H7 (cell line): ENCODE results near the gene GNB2. TPM values are rescaled to one million over a fixed set of nuclear protein-coding genes. Genes with fewer than 3 reads are reported as not detected.
"Not testable (repeated sequence)": the region's sequence is repeated elsewhere in the genome, so short reads cannot be mapped to it uniquely, and the experiment has no call there.

Source experiments
- DNase-seq: peaks from one replicate; pipeline ENCODE4 v3.0.0; 2012
- H3K27me3 ChIP-seq: 2 replicates; pipeline ENCODE4 v1.6.0; 2011; ENCODE audit warnings: mild to moderate bottlenecking, low read length; ENCODE audit not compliant: control insufficient read depth, insufficient read depth
- H3K36me3 ChIP-seq: replicated peaks from 2 replicates; pipeline ENCODE4 v1.5.1; 2011; ENCODE audit warnings: low read length; ENCODE audit not compliant: control insufficient read depth, insufficient read depth
- H3K4me3 ChIP-seq: 2 replicates; pipeline ENCODE4 v1.5.1; 2011; ENCODE audit warnings: low read depth, mild to moderate bottlenecking, control low read depth, low read length, moderate library complexity; ENCODE audit not compliant: insufficient read depth
- total RNA-seq: library from RNA; depleted of rRNA; stranded (reverse); fragments of >200 nt; shearing (Covaris generic); gene quantifications from 2 replicates; pipeline ENCODE4 v1.2.3, GENCODE V29; 2014; rRNA removed

GNB2 gene
- total RNA-seq, 1 experiment from 2014 or later = 122 TPM

DNA sequence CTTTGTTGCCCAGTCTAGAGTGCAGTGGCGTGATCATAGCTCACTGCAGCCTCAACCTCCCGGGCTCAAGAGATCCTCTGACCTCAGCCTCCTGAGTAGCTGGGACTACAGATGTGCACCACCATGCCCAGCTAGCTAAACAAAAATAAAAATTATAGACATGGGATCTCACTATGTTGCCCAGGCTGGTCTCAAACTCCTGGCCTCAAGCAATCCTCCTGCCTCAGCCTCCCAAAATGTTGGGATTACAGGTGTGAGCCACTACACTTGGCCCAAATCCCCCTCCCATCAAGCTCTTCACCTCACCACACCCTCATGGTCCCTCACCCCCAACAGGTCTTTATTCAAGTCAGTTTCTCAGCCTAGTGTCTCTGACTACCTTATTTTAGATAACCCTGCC is 43.5 kb downstream of the GNB2 start:
- H3K36me3 ChIP-seq, H3K4me3 ChIP-seq: not testable (repeated sequence)
- H3K27me3 ChIP-seq = peaks cover 26% of the 10 kb centered on the region
- DNase-seq = peak; percentile 2

DNA sequence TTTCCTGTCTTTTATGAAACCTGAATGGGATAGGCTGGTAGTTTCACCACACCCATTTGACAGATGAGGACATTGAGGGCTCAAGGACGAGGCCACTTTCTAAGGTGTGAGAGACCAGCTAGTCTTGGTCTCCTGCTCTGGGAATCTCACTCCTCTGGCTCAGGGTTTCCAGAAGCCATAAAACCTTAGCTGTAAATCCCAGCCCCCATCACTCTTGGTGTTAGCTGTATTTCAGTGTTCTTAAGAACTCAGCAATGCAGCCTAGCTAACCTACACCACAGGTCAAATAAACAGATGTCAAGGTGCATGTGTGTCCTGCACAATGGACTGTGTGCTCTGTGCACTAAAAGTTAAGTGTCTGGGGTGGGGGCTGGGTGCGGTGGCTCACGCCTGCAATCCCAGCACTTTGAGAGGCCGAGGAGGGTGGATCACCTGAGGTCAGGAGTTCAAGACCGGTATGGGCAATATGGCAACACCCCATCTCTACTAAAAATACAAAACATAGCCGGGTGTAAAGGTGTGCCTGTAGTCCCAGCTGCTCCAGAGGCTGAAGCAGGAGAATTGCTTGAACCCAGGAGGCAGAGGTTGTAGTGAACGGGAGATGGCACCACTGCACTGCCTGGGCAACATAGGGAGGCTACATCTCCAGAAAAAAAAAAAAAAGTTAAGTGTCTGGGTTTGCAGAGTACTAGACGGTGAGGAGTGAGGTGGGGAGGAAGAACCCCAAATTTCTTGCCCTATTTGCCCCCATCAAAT is 46.2 kb downstream of the GNB2 start:
- peak; percentile 18 for DNase-seq
- H3K27me3 ChIP-seq = peaks cover 29% of the 10 kb centered on the region
- H3K36me3 ChIP-seq = no peaks in the 10 kb centered on the region
- peak overlapping the region; percentile 42; the same call in 1 of the 2 replicates for H3K4me3 ChIP-seq

DNA sequence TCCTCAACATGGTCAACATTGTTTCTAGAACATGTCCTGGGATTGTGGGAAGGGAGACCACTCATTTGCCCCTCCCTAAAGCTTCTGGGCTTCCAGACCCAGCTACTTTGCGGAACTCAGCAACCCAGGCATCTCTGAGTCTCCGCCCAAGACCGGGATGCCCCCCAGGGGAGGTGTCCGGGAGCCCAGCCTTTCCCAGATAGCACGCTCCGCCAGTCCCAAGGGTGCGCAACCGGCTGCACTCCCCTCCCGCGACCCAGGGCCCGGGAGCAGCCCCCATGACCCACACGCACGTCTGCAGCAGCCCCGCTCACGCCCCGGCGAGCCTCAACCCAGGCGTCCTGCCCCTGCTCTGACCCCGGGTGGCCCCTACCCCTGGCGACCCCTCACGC is 46.7 kb downstream of the GNB2 start, which contains the start of gene EPO:
Gene EPO, plus strand, starts transcription at position 190 of the 392 bp plus-strand sequence. CDS start 513 bp downstream, outside the sequence.
- peak; percentile 80 for DNase-seq
- peaks cover 29% of the 10 kb centered on the region for H3K27me3 ChIP-seq
- peak within 1 kb of the TSS; percentile 42 for H3K4me3 ChIP-seq
- H3K36me3 ChIP-seq = no peaks in the 10 kb centered on the region

DNA sequence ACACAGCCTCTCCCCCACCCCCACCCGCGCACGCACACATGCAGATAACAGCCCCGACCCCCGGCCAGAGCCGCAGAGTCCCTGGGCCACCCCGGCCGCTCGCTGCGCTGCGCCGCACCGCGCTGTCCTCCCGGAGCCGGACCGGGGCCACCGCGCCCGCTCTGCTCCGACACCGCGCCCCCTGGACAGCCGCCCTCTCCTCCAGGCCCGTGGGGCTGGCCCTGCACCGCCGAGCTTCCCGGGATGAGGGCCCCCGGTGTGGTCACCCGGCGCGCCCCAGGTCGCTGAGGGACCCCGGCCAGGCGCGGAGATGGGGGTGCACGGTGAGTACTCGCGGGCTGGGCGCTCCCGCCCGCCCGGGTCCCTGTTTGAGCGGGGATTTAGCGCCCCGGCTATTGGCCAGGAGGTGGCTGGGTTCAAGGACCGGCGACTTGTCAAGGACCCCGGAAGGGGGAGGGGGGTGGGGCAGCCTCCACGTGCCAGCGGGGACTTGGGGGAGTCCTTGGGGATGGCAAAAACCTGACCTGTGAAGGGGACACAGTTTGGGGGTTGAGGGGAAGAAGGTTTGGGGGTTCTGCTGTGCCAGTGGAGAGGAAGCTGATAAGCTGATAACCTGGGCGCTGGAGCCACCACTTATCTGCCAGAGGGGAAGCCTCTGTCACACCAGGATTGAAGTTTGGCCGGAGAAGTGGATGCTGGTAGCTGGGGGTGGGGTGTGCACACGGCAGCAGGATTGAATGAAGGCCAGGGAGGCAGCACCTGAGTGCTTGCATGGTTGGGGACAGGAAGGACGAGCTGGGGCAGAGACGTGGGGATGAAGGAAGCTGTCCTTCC is 47.3 kb downstream of the GNB2 start:
- DNase-seq = peak; percentile 82
- Histone ChIP-seq H3K36me3 (no peaks in the 10 kb centered on the region), H3K27me3 (peaks cover 29% of the 10 kb centered on the region), H3K4me3 (peak overlapping the region; percentile 42)

DNA sequence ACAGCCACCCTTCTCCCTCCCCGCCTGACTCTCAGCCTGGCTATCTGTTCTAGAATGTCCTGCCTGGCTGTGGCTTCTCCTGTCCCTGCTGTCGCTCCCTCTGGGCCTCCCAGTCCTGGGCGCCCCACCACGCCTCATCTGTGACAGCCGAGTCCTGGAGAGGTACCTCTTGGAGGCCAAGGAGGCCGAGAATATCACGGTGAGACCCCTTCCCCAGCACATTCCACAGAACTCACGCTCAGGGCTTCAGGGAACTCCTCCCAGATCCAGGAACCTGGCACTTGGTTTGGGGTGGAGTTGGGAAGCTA is 47.9 kb downstream of the GNB2 start:
- no peak overlapping the region for H3K4me3 ChIP-seq
- no peaks in the 10 kb centered on the region for H3K36me3 ChIP-seq
- DNase-seq = no peak
- H3K27me3 ChIP-seq = peaks cover 29% of the 10 kb centered on the region

DNA sequence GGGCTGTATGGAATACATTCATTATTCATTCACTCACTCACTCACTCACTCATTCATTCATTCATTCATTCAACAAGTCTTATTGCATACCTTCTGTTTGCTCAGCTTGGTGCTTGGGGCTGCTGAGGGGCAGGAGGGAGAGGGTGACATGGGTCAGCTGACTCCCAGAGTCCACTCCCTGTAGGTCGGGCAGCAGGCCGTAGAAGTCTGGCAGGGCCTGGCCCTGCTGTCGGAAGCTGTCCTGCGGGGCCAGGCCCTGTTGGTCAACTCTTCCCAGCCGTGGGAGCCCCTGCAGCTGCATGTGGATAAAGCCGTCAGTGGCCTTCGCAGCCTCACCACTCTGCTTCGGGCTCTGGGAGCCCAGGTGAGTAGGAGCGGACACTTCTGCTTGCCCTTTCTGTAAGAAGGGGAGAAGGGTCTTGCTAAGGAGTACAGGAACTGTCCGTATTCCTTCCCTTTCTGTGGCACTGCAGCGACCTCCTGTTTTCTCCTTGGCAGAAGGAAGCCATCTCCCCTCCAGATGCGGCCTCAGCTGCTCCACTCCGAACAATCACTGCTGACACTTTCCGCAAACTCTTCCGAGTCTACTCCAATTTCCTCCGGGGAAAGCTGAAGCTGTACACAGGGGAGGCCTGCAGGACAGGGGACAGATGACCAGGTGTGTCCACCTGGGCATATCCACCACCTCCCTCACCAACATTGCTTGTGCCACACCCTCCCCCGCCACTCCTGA is 49.1 kb downstream of the GNB2 start:
- Histone ChIP-seq H3K36me3 (no peaks in the 10 kb centered on the region), H3K4me3 (no peak overlapping the region), H3K27me3 (peaks cover 29% of the 10 kb centered on the region)

DNA sequence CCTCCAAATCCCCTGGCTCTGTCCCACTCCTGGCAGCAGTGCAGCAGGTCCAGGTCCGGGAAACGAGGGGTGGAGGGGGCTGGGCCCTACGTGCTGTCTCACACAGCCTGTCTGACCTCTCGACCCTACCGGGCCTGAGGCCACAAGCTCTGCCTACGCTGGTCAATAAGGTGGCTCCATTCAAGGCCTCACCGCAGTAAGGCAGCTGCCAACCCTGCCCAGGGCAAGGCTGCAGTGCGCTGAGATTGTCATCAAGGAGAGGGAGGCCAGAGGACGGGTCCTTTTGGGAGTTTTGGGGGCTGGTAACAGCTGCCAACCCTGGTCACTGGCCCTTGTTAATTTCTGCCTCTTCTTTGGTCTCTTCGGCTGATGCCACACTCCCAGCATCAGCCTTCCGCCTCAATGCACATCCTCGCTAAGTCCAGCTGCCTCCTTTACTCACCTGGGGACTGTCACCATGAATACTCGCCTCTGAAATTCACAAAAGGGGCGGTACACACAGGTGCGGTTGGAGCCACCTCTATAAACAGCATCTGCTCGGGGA is 50.3 kb downstream of the GNB2 start:
- no peak overlapping the region for H3K4me3 ChIP-seq

More for the DNA sequence above, 49.1 kb downstream of the GNB2 start:
- peak; percentile 33 for DNase-seq

DNA sequence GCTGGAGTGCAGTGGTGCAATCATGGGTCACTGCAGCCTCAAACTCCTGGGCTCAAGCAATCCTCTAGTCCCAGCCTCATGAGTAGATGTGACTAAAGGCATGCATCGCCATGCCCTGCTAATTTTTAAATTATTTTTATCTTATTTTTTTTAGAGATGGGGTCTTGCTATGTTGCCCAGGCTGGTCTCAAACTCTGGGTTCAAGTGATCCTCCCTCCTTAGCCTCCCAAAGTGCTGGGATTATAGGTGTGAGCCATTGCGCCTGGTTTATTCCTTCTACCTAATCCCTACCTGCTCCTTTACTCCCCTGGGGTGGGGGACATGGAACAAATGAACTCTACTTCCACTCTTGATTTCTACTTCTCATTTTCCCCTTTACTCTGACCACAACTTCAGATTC is 50.8 kb downstream of the GNB2 start:
- H3K27me3 ChIP-seq = peaks cover 28% of the 10 kb centered on the region

More for the DNA sequence above, 50.3 kb downstream of the GNB2 start:
- Histone ChIP-seq H3K36me3 (no peaks in the 10 kb centered on the region), H3K27me3 (peaks cover 29% of the 10 kb centered on the region)
- DNase-seq = peak; percentile 8

DNA sequence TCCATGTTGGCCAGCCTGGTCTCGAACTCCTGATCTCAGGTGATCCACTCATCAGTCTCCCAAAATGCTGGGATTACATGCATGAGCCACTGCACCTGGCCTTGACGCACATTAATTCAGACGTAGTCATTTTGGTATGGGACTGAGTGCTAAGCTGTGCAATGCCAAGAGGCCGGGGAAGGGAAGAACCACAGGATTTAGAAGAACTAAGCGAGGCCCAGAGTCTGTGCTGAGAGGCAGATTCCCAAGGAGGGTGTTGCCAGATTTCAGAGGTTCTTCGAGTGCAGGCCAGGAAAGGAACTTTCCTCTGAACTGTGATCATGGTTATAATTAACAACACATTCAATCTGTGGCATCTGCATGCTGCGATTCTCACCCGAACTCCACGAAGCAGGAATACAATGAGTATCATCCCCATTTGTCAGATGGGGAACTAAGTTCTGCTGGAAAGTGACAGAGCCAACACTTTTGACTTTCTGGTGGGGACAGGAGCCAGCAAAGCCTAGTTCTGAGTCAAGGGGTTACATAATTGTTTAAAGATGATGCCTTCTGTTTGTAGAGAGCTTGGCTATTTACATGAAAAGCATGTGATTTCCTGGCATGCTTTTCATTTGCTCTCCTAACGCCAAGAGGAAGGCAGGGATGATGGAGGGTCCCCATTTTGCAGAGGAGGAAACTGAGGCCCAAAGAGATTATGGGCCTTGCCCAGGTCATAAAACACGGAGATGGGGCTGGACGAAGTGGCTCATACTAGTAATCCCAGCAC is 53.6 kb downstream of the GNB2 start:
- Histone ChIP-seq H3K36me3 (no peaks in the 10 kb centered on the region), H3K27me3 (peaks cover 3% of the 10 kb centered on the region; the same call in 1 of the 2 replicates), H3K4me3 (no peak overlapping the region)
- DNase-seq = peak; percentile 5

More for the DNA sequence above, 50.8 kb downstream of the GNB2 start:
- H3K36me3 ChIP-seq, H3K4me3 ChIP-seq: not testable (repeated sequence)
- peak; percentile 11 for DNase-seq

DNA sequence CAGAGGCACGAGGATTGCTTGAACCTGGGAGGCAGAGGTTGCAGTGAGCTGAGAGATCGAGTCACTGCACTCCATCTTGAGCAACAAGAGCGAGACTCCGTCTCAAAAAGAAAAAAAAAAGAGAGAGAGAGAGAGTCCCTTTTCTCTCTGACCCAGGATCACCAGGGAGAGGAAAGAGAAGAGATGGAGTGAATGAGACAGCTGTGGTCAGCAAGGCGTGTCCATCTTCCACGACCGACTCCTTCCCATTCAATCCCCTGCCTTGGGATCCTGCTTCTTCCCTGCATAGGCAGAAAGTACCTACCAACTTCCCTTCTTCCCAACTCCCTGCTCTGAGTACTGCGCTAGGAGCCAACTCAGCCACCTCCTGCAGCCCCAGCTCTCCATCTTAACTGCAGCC is 54.7 kb downstream of the GNB2 start:
- Histone ChIP-seq H3K36me3 (no peaks in the 10 kb centered on the region), H3K27me3 (no peaks in the 10 kb centered on the region; the same call in 1 of the 2 replicates), H3K4me3 (no peak overlapping the region)
- DNase-seq = peak; percentile 15

Other genes with a start within 250 kb of the GNB2 start
- gene ZCWPW1, start 245.0 kb upstream of the GNB2 start, total RNA-seq = 0.87 and 1.6 TPM in 2 replicates
- gene MEPCE, start 243.9 kb upstream of the GNB2 start, total RNA-seq = 47.1 and 50.5 TPM in 2 replicates
- 96.6 and 97.8 TPM in 2 replicates for gene PPP1R35, start 237.2 kb upstream of the GNB2 start, total RNA-seq
- 0.11 and 1.1 TPM in 2 replicates for gene SPACDR, start 209.5 kb upstream of the GNB2 start, total RNA-seq
- gene TSC22D4, start 194.5 kb upstream of the GNB2 start, total RNA-seq = 31.5 and 35.8 TPM in 2 replicates
- 4.0 and 5.5 TPM in 2 replicates for gene NYAP1, start 189.8 kb upstream of the GNB2 start, total RNA-seq
- 4.9 and 5.6 TPM in 2 replicates for gene AGFG2, start 134.5 kb upstream of the GNB2 start, total RNA-seq
- 1.3 and 2.4 TPM in 2 replicates for gene SAP25, start 99.8 kb upstream of the GNB2 start, total RNA-seq
- 24.2 and 25.1 TPM in 2 replicates for gene LRCH4, start 87.6 kb upstream of the GNB2 start, total RNA-seq
- 0.94 and 1.7 TPM in 2 replicates for gene FBXO24, start 87.4 kb upstream of the GNB2 start, total RNA-seq
- 22.5 and 24.1 TPM in 2 replicates for gene PCOLCE, start 71.4 kb upstream of the GNB2 start, total RNA-seq
- gene MOSPD3, start 61.2 kb upstream of the GNB2 start, total RNA-seq = 18.6 and 21.8 TPM in 2 replicates
- gene TFR2, start 32.2 kb upstream of the GNB2 start, total RNA-seq = 2.0 and 4.4 TPM in 2 replicates
- gene ACTL6B, start 17.3 kb upstream of the GNB2 start, total RNA-seq = 0.30 and 0.90 TPM in 2 replicates
- 48.2 and 66.4 TPM in 2 replicates for gene GIGYF1, start 20.5 kb downstream of the GNB2 start, total RNA-seq
- 95.0 and 128 TPM in 2 replicates for gene POP7, start 32.4 kb downstream of the GNB2 start, total RNA-seq
- gene EPO, start 46.7 kb downstream of the GNB2 start, total RNA-seq = 0.15 TPM in 1 of 2 replicates, not detected in the other
- gene ZAN, start 59.9 kb downstream of the GNB2 start, total RNA-seq = 0.03 TPM in 1 of 2 replicates, not detected in the other
- gene EPHB4, start 153.8 kb downstream of the GNB2 start, total RNA-seq = 141 and 143 TPM in 2 replicates
- 21.9 and 27.9 TPM in 2 replicates for gene SLC12A9, start 179.0 kb downstream of the GNB2 start, total RNA-seq
- 95.7 and 118 TPM in 2 replicates for gene TRIP6, start 193.6 kb downstream of the GNB2 start, total RNA-seq
- 82.8 and 101 TPM in 2 replicates for gene SRRT, start 201.4 kb downstream of the GNB2 start, total RNA-seq
- 7.7 and 12.2 TPM in 2 replicates for gene UFSP1, start 216.0 kb downstream of the GNB2 start, total RNA-seq
- 17.3 and 19.2 TPM in 2 replicates for gene ACHE, start 222.1 kb downstream of the GNB2 start, total RNA-seq